Transverse colon (tissue), 4 donors: Measurements from ENCODE around the gene CACNA1B. TPM values are rescaled to one million over a fixed set of nuclear protein-coding genes. Genes with fewer than 3 reads are reported as not detected.

Experiments used
- DNase-seq: peaks from one replicate; pipeline ENCODE4 v3.0.0-alpha.2; 2019
- H3K27ac ChIP-seq, 4 donors: fragments of 200-600 bp; sonication (generic); 2 replicates each; pipeline ENCODE4 v1.5.1; 2016 to 2018; ENCODE audit warnings: inconsistent platforms in 4 of 4
- H3K27me3 ChIP-seq: fragments of 200-600 bp; sonication (generic); 2 replicates; pipeline ENCODE4 v1.5.1; 2017; ENCODE audit warnings: inconsistent platforms
- H3K36me3 ChIP-seq, 4 donors: fragments of 200-600 bp; sonication (generic); 2 replicates each; pipeline ENCODE4 v1.5.1; 2017 to 2019; ENCODE audit warnings: inconsistent platforms in 4 of 4
- H3K4me1 ChIP-seq, 4 donors: fragments of 200-600 bp; sonication (generic); 2 replicates each; pipeline ENCODE4 v1.5.1; 2017 to 2020; ENCODE audit warnings: inconsistent platforms in 4 of 4
- H3K4me3 ChIP-seq, 4 donors: fragments of 200-600 bp; sonication (generic); 1 replicate in 1 of 4; 2 replicates in 3 of 4; pipeline versions ENCODE4 v1.5.1 to v1.6.1; 2017 to 2019; ENCODE audit warnings: inconsistent platforms in 4 of 4
- H3K9me3 ChIP-seq, 2 donors: fragments of 200-600 bp; sonication (generic); 2 replicates each; pipeline ENCODE4 v1.5.1; 2017 to 2019; ENCODE audit warnings: inconsistent platforms in 2 of 2
- CTCF ChIP-seq, 5 experiments: fragments of 200-600 bp in 3 of 5; fragments of 450-650 bp in 2 of 5; sonication (generic) in 3 of 5; IDR thresholded peaks; 1 replicate in 2 of 5; 2 replicates in 3 of 5; pipeline ENCODE4 v1.5.1; 2016 to 2017; ENCODE audit warnings: antibody characterized with exemption in 5 of 5, inconsistent platforms in 3 of 5, mild to moderate bottlenecking in 2 of 5, moderate library complexity in 1 of 5
- EP300 ChIP-seq: sonication (generic); formaldehyde crosslinking; IDR thresholded peaks from one replicate; pipeline ENCODE4 v1.6.1; 2017; ENCODE audit warnings: antibody characterized with exemption, low read depth
- POLR2A ChIP-seq: fragments of 450-650 bp; IDR thresholded peaks from one replicate; pipeline ENCODE4 v1.6.1; 2016; ENCODE audit warnings: antibody characterized with exemption, mild to moderate bottlenecking, moderate library complexity
- POLR2AphosphoS5 ChIP-seq, 3 donors: sonication (generic); formaldehyde crosslinking; IDR thresholded peaks; one replicate each; pipeline ENCODE4 v1.6.1; 2016; ENCODE audit warnings: antibody characterized with exemption in 3 of 3
- WGBS, 2 donors: methylation state at CpG; one replicate each; pipeline ENCODE4 v1.1.5; 2018; ENCODE audit warnings: low coverage in 1 of 2; 5-methylcytosine and 5-hydroxymethylcytosine counted together
- in situ Hi-C, 4 donors: fragments of 200-750 bp; cut with MboI; loops; one replicate each; pipeline versions ENCODE4 v1.15.0 to v1.15.1; 2017; ENCODE audit warnings: low sequenced_read_pairs in 3 of 4, low pct_ligation_motif_present in 1 of 4, low pct_unique_long_range_greater_than_20kb in 1 of 4
- intact Hi-C: fragments of 100-400 bp; cut with DNase I; formaldehyde crosslinking; loops from one replicate; pipeline ENCODE4 v1.15.1; 2023; ENCODE audit warnings: low total_unique reads
- total RNA-seq, 4 donors: library from RNA; depleted of rRNA; stranded (reverse); fragments of >200 nt; gene quantifications; one replicate each; pipeline ENCODE4 v1.1.0, GENCODE V29; 2016

The CACNA1B gene
- total RNA-seq, 4 donors from 2014 or later = 0.27 to 0.40 (median 0.35) TPM

GRCh38 chr9:138059196-138059595 is 181.6 kb downstream of the CACNA1B start:
- Histone ChIP-seq H3K4me3 (no peak overlapping the region), H3K4me1 (no peaks in the 10 kb centered on the region), H3K9me3 (no peaks in the 10 kb centered on the region), H3K27me3 (no peaks in the 10 kb centered on the region), H3K27ac (no peak overlapping the region), H3K36me3 (no peaks in the 10 kb centered on the region)
- intact Hi-C loops (no loop called here), in situ Hi-C loops (no loop called here)
- DNase-seq = no peak
- WGBS, 2 donors = 71% methylated on average over 3 of the region's 3 CpGs; no CpG with 5 or more reads in 1 of the 2 donors
- no peak for TF ChIP-seq CTCF (IDR thresholded peaks at IDR 0.05)
- no peak for TF ChIP-seq EP300
- TF ChIP-seq POLR2A = no peak
- no peak for TF ChIP-seq POLR2AphosphoS5 (IDR thresholded peaks at IDR 0.05)

DNA sequence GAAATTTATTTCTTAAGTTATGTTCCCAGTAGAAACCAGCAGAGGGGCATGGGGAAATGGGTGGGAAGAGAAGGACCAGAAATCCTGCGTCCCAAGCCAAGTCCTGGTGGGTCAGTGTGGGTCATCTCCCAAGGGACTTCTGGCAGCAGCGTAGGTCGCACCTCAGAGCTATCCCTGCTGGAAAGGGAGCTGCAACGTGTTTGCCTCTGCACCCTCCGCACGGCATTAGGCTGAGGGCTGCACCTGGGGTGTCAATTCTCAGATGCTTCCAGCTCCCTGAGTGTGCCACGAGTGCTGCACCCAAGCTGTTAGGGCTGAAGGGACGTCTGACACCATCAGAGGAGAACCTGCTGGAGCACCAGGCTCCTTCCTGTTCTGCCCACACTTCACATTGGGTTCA is 182.8 kb downstream of the CACNA1B start:
- no peaks in the 10 kb centered on the region for H3K36me3 ChIP-seq
- H3K4me3 ChIP-seq = no peak overlapping the region
- DNase-seq = no peak
- no peaks in the 10 kb centered on the region for H3K9me3 ChIP-seq
- intact Hi-C loops = no loop called here
- no peak for TF ChIP-seq CTCF (IDR thresholded peaks at IDR 0.05)
- no peak for TF ChIP-seq EP300
- no peak for TF ChIP-seq POLR2A
- TF ChIP-seq POLR2AphosphoS5 (IDR thresholded peaks at IDR 0.05) = no peak
- H3K27ac ChIP-seq = no peak overlapping the region
- no peaks in the 10 kb centered on the region for H3K4me1 ChIP-seq
- 82 to 83% methylated on average over 1 to 8 of the region's 8 CpGs for WGBS, 2 donors
- in situ Hi-C loops = no loop called here
- H3K27me3 ChIP-seq = no peaks in the 10 kb centered on the region

- no peak overlapping the region for H3K4me3 ChIP-seq
- no peak for DNase-seq
- in situ Hi-C loops = no loop called here
- 80 to 82% methylated on average over 1 to 8 of the region's 8 CpGs for WGBS, 2 donors
- no peaks in the 10 kb centered on the region for H3K36me3 ChIP-seq
- TF ChIP-seq CTCF (IDR thresholded peaks at IDR 0.05) (no peak), POLR2AphosphoS5 (IDR thresholded peaks at IDR 0.05) (no peak), POLR2A (no peak), EP300 (no peak)
- no peaks in the 10 kb centered on the region for H3K27me3 ChIP-seq
- no peak overlapping the region for H3K27ac ChIP-seq
- intact Hi-C loops = no loop called here
- no peaks in the 10 kb centered on the region for H3K4me1 ChIP-seq
- H3K9me3 ChIP-seq = no peaks in the 10 kb centered on the region
Observed at GRCh38 chr9:138060881-138061280, 183.3 kb downstream of the CACNA1B start.

DNA sequence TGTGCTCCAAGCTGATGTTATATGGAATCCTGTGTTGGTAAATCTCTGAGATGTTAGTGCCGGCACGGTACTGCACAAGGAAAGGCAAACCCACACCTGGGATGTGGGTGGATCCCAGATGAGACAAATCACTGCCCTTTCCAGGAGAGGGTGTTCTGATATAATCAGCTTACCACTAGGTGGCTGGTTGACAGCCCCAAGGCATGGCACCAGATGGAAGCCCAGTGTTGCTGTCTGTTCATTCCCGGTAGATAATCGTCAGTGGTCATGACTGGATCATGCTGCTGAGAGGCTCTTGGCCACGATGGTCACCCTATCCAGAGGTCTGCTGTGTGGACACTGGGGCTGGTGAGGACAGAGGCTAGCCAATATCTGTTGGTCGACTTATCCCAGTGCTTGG is 184.0 kb downstream of the CACNA1B start:
- H3K9me3 ChIP-seq = no peaks in the 10 kb centered on the region
- no peaks in the 10 kb centered on the region for H3K4me1 ChIP-seq
- H3K4me3 ChIP-seq = no peak overlapping the region
- intact Hi-C loops (no loop called here), in situ Hi-C loops (no loop called here)
- TF ChIP-seq EP300 (no peak), POLR2AphosphoS5 (IDR thresholded peaks at IDR 0.05) (no peak), CTCF (IDR thresholded peaks at IDR 0.05) (no peak), POLR2A (no peak)
- 85% methylated on average over 6 of the region's 6 CpGs; no CpG with 5 or more reads in 1 of the 2 donors for WGBS, 2 donors
- H3K27me3 ChIP-seq = no peaks in the 10 kb centered on the region
- no peak for DNase-seq
- H3K27ac ChIP-seq = no peak overlapping the region
- no peaks in the 10 kb centered on the region for H3K36me3 ChIP-seq
